ENCODE data around the gene LYG1.

GRCh38 chr2:99325384-99325783, 24.4 kb upstream of the LYG1 start:
- TF ChIP-seq CTCF (IDR thresholded peaks at IDR 0.05) (no peak), POLR2AphosphoS5 (IDR thresholded peaks at IDR 0.05; ENCODE audit: low read depth, low read length) (no peak), REST (IDR thresholded peaks at IDR 0.05; ENCODE audit: insufficient read depth in 1 of 2, low read depth in 2 of 2, low read length in 1 of 2) (no peak), TCF7L2 (IDR thresholded peaks at IDR 0.05; ENCODE audit: low read depth, low read length) (no peak)

Data from Panc1 (cell line).